HCT116 (cell line): ENCODE data around the gene DLG2. TPM values are rescaled to one million over a fixed set of nuclear protein-coding genes. Genes with fewer than 3 reads are reported as not detected.

Experiments used
- ATAC-seq: fragments of 200-7000 bp; cut with Tn5 transposase; 2 replicates; pipeline ENCODE4 v1.9.1; 2020; ENCODE audit warnings: mild to moderate bottlenecking, moderate library complexity
- BruUV-seq: library from RNA; stranded (reverse); fragments of 400-500 nt; replicated peaks from 2 replicates; lab custom pipeline; 2021; lab: Mats Ljungman, UMichigan
- CTCF ChIA-PET: fragments of 300-600 bp; sonication (Branson Sonifier 250); formaldehyde crosslinking; loops from one replicate; lab custom pipeline; 2021; ENCODE audit warnings: antibody characterized with exemption; lab: Charles Lee
- POLR2A ChIA-PET: fragments of 300-600, 350-600 bp; sonication (Branson Sonifier 250); formaldehyde crosslinking; loops from one replicate; lab custom pipeline; 2021; ENCODE audit warnings: antibody characterized with exemption; lab: Charles Lee
- RAD21 ChIA-PET, 2 experiments: fragments of 300-600 bp; sonication (Branson Sonifier 250); formaldehyde crosslinking; loops; one replicate each; lab custom pipeline; 2023; ENCODE audit warnings: low total read pairs in 2 of 2; ENCODE audit not compliant: uncharacterized antibody in 2 of 2, unreplicated experiment in 2 of 2, low non-redundant PET in 1 of 2; lab: Charles Lee
- DNase-seq: peaks from one replicate; pipeline ENCODE4 v3.0.0-alpha.2; 2010; ENCODE audit warnings: low read depth, low spot score
- H2AFZ ChIP-seq: fragments of 200-600 bp; shearing (Covaris generic), sonication (generic); 2 replicates; pipeline ENCODE4 v1.6.1; 2017; ENCODE audit warnings: low read depth, mixed run types, mixed read lengths, antibody characterized with exemption, low read length; ENCODE audit not compliant: poor library complexity, severe bottlenecking
- H3K27ac ChIP-seq: 2 replicates; pipeline ENCODE4 v1.5.1; 2012; ENCODE audit warnings: low read depth, low read length
- H3K27me3 ChIP-seq: fragments of 200-600 bp; sonication (generic); 2 replicates; pipeline ENCODE4 v1.6.1; 2016; ENCODE audit warnings: mixed run types, low read length, mixed read lengths; ENCODE audit not compliant: insufficient read depth
- H3K36me3 ChIP-seq, 2 experiments: fragments of 200-500 bp in 1 of 2; fragments of 200-600 bp in 1 of 2; sonication (Bioruptor generic) in 1 of 2; sonication (generic) in 1 of 2; 2 replicates each; pipeline versions ENCODE4 v1.5.1 to v1.6.1; 2014 to 2016; ENCODE audit warnings: low read length in 2 of 2, inconsistent platforms in 1 of 2, mixed read lengths in 1 of 2, mixed run types in 1 of 2; ENCODE audit not compliant: insufficient read depth in 2 of 2, control insufficient read depth in 1 of 2
- H3K4me1 ChIP-seq, 2 experiments: fragments of 200-600 bp in 1 of 2; sonication (generic) in 1 of 2; 2 replicates each; pipeline versions ENCODE4 v1.5.1 to v1.6.1; 2012 to 2017; ENCODE audit warnings: low read length in 2 of 2, inconsistent platforms in 1 of 2, mild to moderate bottlenecking in 1 of 2, mixed read lengths in 1 of 2, mixed run types in 1 of 2, moderate library complexity in 1 of 2; ENCODE audit not compliant: insufficient read depth in 2 of 2, control insufficient read depth in 1 of 2
- H3K4me2 ChIP-seq: fragments of 200-600 bp; sonication (generic); 2 replicates; pipeline ENCODE4 v1.6.1; 2017; ENCODE audit warnings: mixed run types, low read length, mixed read lengths
- H3K4me3 ChIP-seq, 2 experiments: fragments of 200-600 bp in 1 of 2; sonication (generic) in 1 of 2; replicated peaks in 1 of 2; 2 replicates each; pipeline ENCODE4 v1.5.1; 2011 to 2016; ENCODE audit warnings: low read length in 2 of 2, control low read depth in 1 of 2, low read depth in 1 of 2, mild to moderate bottlenecking in 1 of 2, mixed read lengths in 1 of 2, mixed run types in 1 of 2
- H3K79me2 ChIP-seq: fragments of 200-600 bp; sonication (generic); 2 replicates; pipeline ENCODE4 v1.6.1; 2017; ENCODE audit warnings: mild to moderate bottlenecking, mixed run types, low read length, moderate library complexity, mixed read lengths; ENCODE audit not compliant: insufficient read depth
- H3K9ac ChIP-seq: fragments of 200-600 bp; sonication (generic); 2 replicates; pipeline ENCODE4 v1.6.1; 2016; ENCODE audit warnings: low read length, mixed read lengths
- H3K9me2 ChIP-seq: fragments of 200-600 bp; sonication (generic), shearing (Covaris generic); 2 replicates; pipeline ENCODE4 v1.6.1; 2017; ENCODE audit warnings: mixed run types, mild to moderate bottlenecking, moderate library complexity; ENCODE audit not compliant: insufficient read depth
- H3K9me3 ChIP-seq, 2 experiments: fragments of 200-500 bp in 1 of 2; fragments of 200-600 bp in 1 of 2; sonication (Bioruptor generic) in 1 of 2; sonication (generic) in 1 of 2; 2 replicates each; pipeline ENCODE4 v1.6.1; 2014 to 2017; ENCODE audit warnings: low read length in 2 of 2, mixed read lengths in 2 of 2, inconsistent platforms in 1 of 2, low read depth in 1 of 2, mild to moderate bottlenecking in 1 of 2, mixed run types in 1 of 2, moderate library complexity in 1 of 2; ENCODE audit not compliant: control insufficient read depth in 1 of 2, insufficient read depth in 1 of 2
- H4K20me1 ChIP-seq: fragments of 200-600 bp; sonication (generic), shearing (Covaris generic); 2 replicates; pipeline ENCODE4 v1.6.1; 2017; ENCODE audit warnings: mixed run types, mild to moderate bottlenecking, moderate library complexity; ENCODE audit not compliant: insufficient read depth
- CBX3 ChIP-seq: IDR thresholded peaks from 2 replicates; pipeline ENCODE4 v1.6.1; 2012; ENCODE audit warnings: low read depth
- CEBPB ChIP-seq: IDR thresholded peaks from 2 replicates; pipeline ENCODE4 v1.6.1; 2012; ENCODE audit warnings: low read depth
- EZH2 ChIP-seq: fragments of 200-600 bp; sonication (generic); IDR thresholded peaks from 2 replicates; pipeline ENCODE4 v1.6.1; 2017; ENCODE audit warnings: antibody characterized with exemption, mixed run types
- JUND ChIP-seq: IDR thresholded peaks from 2 replicates; pipeline ENCODE4 v1.6.1; 2012
- POLR2A ChIP-seq: IDR thresholded peaks from 2 replicates; pipeline ENCODE4 v1.7.0; 2011; ENCODE audit warnings: borderline replicate concordance; ENCODE audit not compliant: insufficient read depth, insufficient read length; ENCODE audit errors: extremely low read depth
- POLR2AphosphoS5 ChIP-seq: IDR thresholded peaks from 2 replicates; pipeline ENCODE4 v1.6.1; 2011; ENCODE audit warnings: mild to moderate bottlenecking, low read depth, low read length, moderate library complexity
- SP1 ChIP-seq: IDR thresholded peaks from 2 replicates; pipeline ENCODE4 v1.6.1; 2012; ENCODE audit warnings: low read depth
- SRF ChIP-seq: IDR thresholded peaks from 2 replicates; pipeline ENCODE4 v1.6.1; 2012; ENCODE audit warnings: low read depth
- TCF7L2 ChIP-seq: IDR thresholded peaks from 2 replicates; pipeline ENCODE4 v1.7.0; 2011; ENCODE audit warnings: borderline replicate concordance, inconsistent platforms; ENCODE audit not compliant: insufficient read depth, insufficient read length; ENCODE audit errors: extremely low read depth
- ZFX ChIP-seq: fragments of 450-650 bp; IDR thresholded peaks from 2 replicates; pipeline ENCODE4 v1.6.1; 2017
- intact Hi-C: fragments of 100-400 bp; cut with micrococcal nuclease; formaldehyde crosslinking; loops from 2 replicates; pipeline ENCODE4 v1.10.0; 2022
- total RNA-seq: library from RNA; stranded (reverse); gene quantifications from one replicate; pipeline ENCODE4 v1.2.1, GENCODE V29; 2021; ENCODE audit not compliant: unreplicated experiment
- TF ChIP-seq, protein P1 (sequence below): IDR thresholded peaks from 2 replicates; pipeline ENCODE4 v1.6.1; 2011; ENCODE audit warnings: mild to moderate bottlenecking, low read length, moderate library complexity; ENCODE audit not compliant: insufficient replicate concordance; ENCODE audit errors: extremely low read depth

The DLG2 gene
- total RNA-seq, 1 experiment from 2014 or later, result 2.4 TPM

DNA sequence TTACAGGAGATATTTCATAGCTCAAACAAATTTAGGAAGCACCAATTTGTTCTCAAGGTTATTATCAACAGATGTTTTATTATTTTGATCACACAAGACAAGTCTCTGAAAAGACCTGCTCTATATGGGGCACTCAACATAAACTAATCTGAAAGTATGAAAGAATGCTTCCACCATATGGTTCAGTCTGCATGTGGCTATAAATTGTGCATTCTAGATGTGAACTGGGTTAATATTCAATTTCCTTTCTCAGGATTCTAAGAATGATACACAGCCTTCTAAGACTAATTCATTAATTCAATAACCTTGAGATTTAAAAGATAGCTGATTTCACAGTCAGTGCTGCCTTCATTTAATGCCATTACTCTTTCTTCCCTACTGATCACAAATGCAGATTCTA, 1489.6 kb downstream of the DLG2 start:
- BruUV-seq, result no TSS peak
- no peak overlapping the region for H2AFZ ChIP-seq
- H3K27me3 ChIP-seq, result no peaks in the 10 kb centered on the region
- no peak overlapping the region for H3K9ac ChIP-seq
- TF ChIP-seq CEBPB (no peak), EZH2 (no peak), ZFX (no peak), JUND (no peak)
- TF ChIP-seq, protein P1, sequence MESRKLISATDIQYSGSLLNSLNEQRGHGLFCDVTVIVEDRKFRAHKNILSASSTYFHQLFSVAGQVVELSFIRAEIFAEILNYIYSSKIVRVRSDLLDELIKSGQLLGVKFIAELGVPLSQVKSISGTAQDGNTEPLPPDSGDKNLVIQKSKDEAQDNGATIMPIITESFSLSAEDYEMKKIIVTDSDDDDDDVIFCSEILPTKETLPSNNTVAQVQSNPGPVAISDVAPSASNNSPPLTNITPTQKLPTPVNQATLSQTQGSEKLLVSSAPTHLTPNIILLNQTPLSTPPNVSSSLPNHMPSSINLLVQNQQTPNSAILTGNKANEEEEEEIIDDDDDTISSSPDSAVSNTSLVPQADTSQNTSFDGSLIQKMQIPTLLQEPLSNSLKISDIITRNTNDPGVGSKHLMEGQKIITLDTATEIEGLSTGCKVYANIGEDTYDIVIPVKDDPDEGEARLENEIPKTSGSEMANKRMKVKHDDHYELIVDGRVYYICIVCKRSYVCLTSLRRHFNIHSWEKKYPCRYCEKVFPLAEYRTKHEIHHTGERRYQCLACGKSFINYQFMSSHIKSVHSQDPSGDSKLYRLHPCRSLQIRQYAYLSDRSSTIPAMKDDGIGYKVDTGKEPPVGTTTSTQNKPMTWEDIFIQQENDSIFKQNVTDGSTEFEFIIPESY, result no peak
- no peak overlapping the region for H3K27ac ChIP-seq
- H3K4me3 ChIP-seq, result no peak overlapping the region
- no peak for DNase-seq
- RAD21 ChIA-PET, result no interaction called here
- no peaks in the 10 kb centered on the region for H3K36me3 ChIP-seq
- no peaks in the 10 kb centered on the region for H3K4me1 ChIP-seq
- no peaks in the 10 kb centered on the region for H4K20me1 ChIP-seq
- intact Hi-C loops, result no loop called here
- H3K9me2 ChIP-seq, result no peaks in the 10 kb centered on the region
- H3K4me2 ChIP-seq, result no peak overlapping the region
- no peak for ATAC-seq
- no peaks in the 10 kb centered on the region for H3K9me3 ChIP-seq
- POLR2A ChIA-PET, result no interaction called here
- CTCF ChIA-PET, result no interaction called here
- H3K79me2 ChIP-seq, result no peaks in the 10 kb centered on the region

DNA sequence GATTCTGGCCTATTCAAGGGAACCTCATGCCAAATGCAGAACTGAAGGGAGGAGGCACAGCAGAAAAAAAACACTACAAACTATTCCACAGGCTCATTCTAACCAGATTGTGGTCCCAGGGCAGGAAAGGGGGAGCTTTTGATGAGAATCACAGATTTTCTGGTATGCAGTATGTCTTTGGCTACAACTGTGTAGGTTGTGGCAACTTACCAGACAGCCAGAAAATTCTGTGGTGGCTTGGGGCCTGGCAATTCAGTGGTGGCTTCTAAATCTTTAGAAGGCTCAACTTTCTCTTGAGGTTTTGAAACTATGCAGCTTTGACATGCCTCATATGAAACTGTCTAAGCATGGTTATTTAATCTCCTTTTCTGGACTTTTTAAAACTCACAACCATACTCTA, 1490.2 kb downstream of the DLG2 start:
- no peak overlapping the region for H2AFZ ChIP-seq
- POLR2A ChIA-PET, result no interaction called here
- intact Hi-C loops, result no loop called here
- no peak overlapping the region for H3K4me3 ChIP-seq
- no peaks in the 10 kb centered on the region for H3K9me2 ChIP-seq
- no peak overlapping the region for H3K9ac ChIP-seq
- CTCF ChIA-PET, result no interaction called here
- no TSS peak for BruUV-seq
- H3K27me3 ChIP-seq, result no peaks in the 10 kb centered on the region
- H4K20me1 ChIP-seq, result no peaks in the 10 kb centered on the region
- H3K27ac ChIP-seq, result no peak overlapping the region
- H3K4me2 ChIP-seq, result no peak overlapping the region
- ATAC-seq, result no peak
- no peaks in the 10 kb centered on the region for H3K79me2 ChIP-seq
- RAD21 ChIA-PET, result no interaction called here
- no peaks in the 10 kb centered on the region for H3K36me3 ChIP-seq
- no peaks in the 10 kb centered on the region for H3K4me1 ChIP-seq
- H3K9me3 ChIP-seq, result peaks cover 0 to 3% of the 10 kb centered on the region in 2 experiments; a peak in 1 of 4 replicates
- no peak for TF ChIP-seq JUND
- no peak for TF ChIP-seq EZH2
- TF ChIP-seq POLR2A, result no peak
- TF ChIP-seq SP1, result no peak
- no peak for TF ChIP-seq SRF
- TF ChIP-seq POLR2AphosphoS5, result no peak
- TF ChIP-seq CBX3, result no peak
- no peak for TF ChIP-seq TCF7L2
- TF ChIP-seq, all 23 proteins: peak for 0
- DNase-seq, result no peak
